T-cell (primary cell): ENCODE data around the gene JOSD2. TPM values are rescaled to one million over a fixed set of nuclear protein-coding genes. Genes with fewer than 3 reads are reported as not detected.

Experiments used
- ATAC-seq, 4 experiments: fragments of 200-7000 bp in 3 of 4; fragments of 150-1000 bp in 1 of 4; cut with Tn5 transposase; replicated peaks in 1 of 4; 1 replicate in 3 of 4; 2 replicates in 1 of 4; pipeline ENCODE4 v1.10.0; 2021; ENCODE audit warnings: moderate library complexity in 3 of 4, mild to moderate bottlenecking in 2 of 4, moderate number of reproducible peaks in 1 of 4
- CTCF ChIA-PET, 2 donors: fragments of 300-600 bp; sonication (Branson Sonifier 250); formaldehyde crosslinking; loops; one replicate each; lab custom pipeline; 2022; ENCODE audit warnings: antibody characterized with exemption in 2 of 2; lab: Charles Lee
- POLR2A ChIA-PET, 2 donors: fragments of 300-600 bp; sonication (Branson Sonifier 250); formaldehyde crosslinking; loops; one replicate each; lab custom pipeline; 2022; ENCODE audit warnings: antibody characterized with exemption in 2 of 2; lab: Charles Lee
- DNase-seq, 35 experiments: peaks; one replicate each; pipeline versions ENCODE4 v3.0.0 to v3.0.0-alpha.2; 2013 to 2023
- H3K27ac ChIP-seq: one replicate; pipeline ENCODE4 v1.5.1; 2013; ENCODE audit warnings: low read length
- H3K27me3 ChIP-seq, 2 experiments: replicated peaks in 1 of 2; 1 replicate in 1 of 2; 2 replicates in 1 of 2; pipeline versions ENCODE4 v1.6.1 to v1.7.0; 2013; ENCODE audit warnings: low read length in 1 of 2, mixed read lengths in 1 of 2; ENCODE audit not compliant: control insufficient read depth in 2 of 2, insufficient read depth in 2 of 2; ENCODE audit errors: extremely low read depth in 1 of 2
- H3K36me3 ChIP-seq, 2 donors: 1 replicate in 1 of 2; 2 replicates in 1 of 2; pipeline versions ENCODE4 v1.6.1 to v1.7.0; 2013; ENCODE audit warnings: low read length in 1 of 2; ENCODE audit not compliant: control insufficient read depth in 2 of 2, insufficient read depth in 1 of 2; ENCODE audit errors: extremely low read depth in 1 of 2
- H3K4me1 ChIP-seq, 2 experiments: 1 replicate in 1 of 2; 2 replicates in 1 of 2; pipeline versions ENCODE4 v1.6.1 to v1.7.0; 2013; ENCODE audit warnings: low read length in 2 of 2, mixed read lengths in 1 of 2; ENCODE audit not compliant: insufficient read depth in 2 of 2, control insufficient read depth in 1 of 2; ENCODE audit errors: extremely low read depth in 1 of 2
- H3K4me3 ChIP-seq, 2 donors: 1 replicate in 1 of 2; 2 replicates in 1 of 2; pipeline versions ENCODE4 v1.5.1 to v1.7.0; 2013; ENCODE audit warnings: mild to moderate bottlenecking in 2 of 2, low read length in 1 of 2, moderate library complexity in 1 of 2; ENCODE audit not compliant: control insufficient read depth in 1 of 2; ENCODE audit errors: extremely low read depth in 1 of 2
- H3K9me3 ChIP-seq: 2 replicates; pipeline ENCODE4 v1.7.0; 2013
- H3K27ac Mint-ChIP-seq, 2 donors: one replicate each; pipeline ENCODE4 v1.8.0; 2020 to 2021; ENCODE audit warnings: mild to moderate bottlenecking in 2 of 2, mixed read lengths in 2 of 2
- H3K27me3 Mint-ChIP-seq, 2 donors: one replicate each; pipeline ENCODE4 v1.8.0; 2021 to 2022; ENCODE audit warnings: mixed read lengths in 2 of 2
- H3K36me3 Mint-ChIP-seq: one replicate; pipeline ENCODE4 v1.8.0; 2021; ENCODE audit warnings: mixed read lengths
- H3K4me1 Mint-ChIP-seq, 3 donors: one replicate each; pipeline ENCODE4 v1.8.0; 2020 to 2022; ENCODE audit warnings: mixed read lengths in 3 of 3, mild to moderate bottlenecking in 1 of 3
- H3K4me3 Mint-ChIP-seq, 3 donors: one replicate each; pipeline ENCODE4 v1.8.0; 2020 to 2022; ENCODE audit warnings: mild to moderate bottlenecking in 3 of 3, mixed read lengths in 3 of 3, moderate library complexity in 3 of 3
- H3K9me3 Mint-ChIP-seq, 3 donors: one replicate each; pipeline ENCODE4 v1.8.0; 2020 to 2022; ENCODE audit warnings: mixed read lengths in 3 of 3
- WGBS: methylation state at CpG from one replicate; pipeline ENCODE4 v1.1.5; 2013; ENCODE audit warnings: missing lambda C conversion rate; ENCODE audit not compliant: insufficient coverage; 5-methylcytosine and 5-hydroxymethylcytosine counted together
- total RNA-seq, 35 experiments: library from RNA in 6 of 35; stranded (reverse) in 6 of 35; fragments of 120-200 nt in 1 of 35; gene quantifications; one replicate each; pipeline versions ENCODE4 v1.2.1 to v1.2.4 and lab custom pipeline; 2013 to 2026

The JOSD2 gene
- total RNA-seq, 5 donors from 2014 or later (not counting 1 experiment from before 2014, with no cell fraction given) = 15.4 to 45.7 (median 40.6) TPM

DNA sequence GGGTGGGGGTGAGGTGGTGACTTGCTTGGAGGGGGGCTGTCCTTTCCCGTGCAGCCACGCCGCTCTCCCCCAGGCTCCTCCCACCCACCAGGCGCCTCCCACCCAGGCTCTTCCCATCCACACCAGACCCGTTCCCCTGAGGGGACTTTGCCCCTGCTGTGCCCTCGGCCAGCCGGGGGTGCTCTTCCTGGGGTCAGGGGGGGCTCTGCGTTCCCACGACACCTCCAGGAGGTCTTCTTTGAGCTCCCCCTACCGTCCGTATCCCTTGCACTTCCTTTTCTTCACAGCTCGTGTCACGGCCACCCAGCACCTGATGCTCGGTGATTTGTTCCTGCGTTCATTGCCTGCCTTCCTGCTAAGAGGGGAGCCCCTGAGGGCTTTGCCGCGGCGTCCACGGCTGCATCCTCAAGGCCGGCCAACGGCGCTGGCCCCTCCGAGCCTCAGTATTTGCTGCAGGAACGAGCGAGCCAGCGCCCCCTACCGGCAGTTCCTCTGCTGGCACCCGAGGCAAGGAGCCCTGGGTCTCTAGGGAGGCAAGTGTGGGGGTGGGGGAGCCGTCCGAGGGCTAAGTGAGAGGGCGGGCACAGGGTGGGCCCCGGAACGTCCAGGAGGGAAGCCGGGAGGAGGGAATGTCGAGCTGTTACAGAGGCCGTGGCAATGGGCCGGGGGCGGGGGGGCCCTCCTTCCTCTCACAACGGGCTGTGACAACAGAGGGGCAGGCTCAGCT is 45.5 kb upstream of the JOSD2 start:
- Histone ChIP-seq H3K27me3 (peaks cover 3 to 87% of the 10 kb centered on the region in 2 experiments), H3K4me3 (peak overlapping the region; percentile 44 to 65), H3K36me3 (no peaks in the 10 kb centered on the region), H3K4me1 (peaks cover 3 to 13% of the 10 kb centered on the region in 2 experiments), H3K9me3 (no peaks in the 10 kb centered on the region), H3K27ac (no peak overlapping the region)
- no peak overlapping the region for H3K27ac Mint-ChIP-seq
- 1% methylated on average over 29 of the region's 39 CpGs for WGBS
- DNase-seq = peak; percentile 15 to 82 (median 64)
- no peaks in the 10 kb centered on the region for H3K9me3 Mint-ChIP-seq
- ATAC-seq = peak; percentile 62 to 86 (median 71)
- H3K27me3 Mint-ChIP-seq = peaks cover 51 to 83% of the 10 kb centered on the region in 2 donors
- H3K4me1 Mint-ChIP-seq = peaks cover 4 to 15% (median 15%) of the 10 kb centered on the region in 3 donors
- ChIA-PET CTCF (interaction anchor here (0.6 to 1.0 kb wide), 6 partner anchors 77 to 787 kb away, joined by 3 to 9 read pairs (median 3); partner anchors contain the start of gene KCNC3 (in 1 of the 2)), POLR2A (interaction anchor here in 1 of 2 donors (0.6 kb wide), 1 partner anchor 252 kb away, joined by 4 read pairs; no protein-coding TSS in a partner anchor)
- peak overlapping the region; percentile 81 to 84 (median 82) for H3K4me3 Mint-ChIP-seq
- no peaks in the 10 kb centered on the region for H3K36me3 Mint-ChIP-seq

DNA sequence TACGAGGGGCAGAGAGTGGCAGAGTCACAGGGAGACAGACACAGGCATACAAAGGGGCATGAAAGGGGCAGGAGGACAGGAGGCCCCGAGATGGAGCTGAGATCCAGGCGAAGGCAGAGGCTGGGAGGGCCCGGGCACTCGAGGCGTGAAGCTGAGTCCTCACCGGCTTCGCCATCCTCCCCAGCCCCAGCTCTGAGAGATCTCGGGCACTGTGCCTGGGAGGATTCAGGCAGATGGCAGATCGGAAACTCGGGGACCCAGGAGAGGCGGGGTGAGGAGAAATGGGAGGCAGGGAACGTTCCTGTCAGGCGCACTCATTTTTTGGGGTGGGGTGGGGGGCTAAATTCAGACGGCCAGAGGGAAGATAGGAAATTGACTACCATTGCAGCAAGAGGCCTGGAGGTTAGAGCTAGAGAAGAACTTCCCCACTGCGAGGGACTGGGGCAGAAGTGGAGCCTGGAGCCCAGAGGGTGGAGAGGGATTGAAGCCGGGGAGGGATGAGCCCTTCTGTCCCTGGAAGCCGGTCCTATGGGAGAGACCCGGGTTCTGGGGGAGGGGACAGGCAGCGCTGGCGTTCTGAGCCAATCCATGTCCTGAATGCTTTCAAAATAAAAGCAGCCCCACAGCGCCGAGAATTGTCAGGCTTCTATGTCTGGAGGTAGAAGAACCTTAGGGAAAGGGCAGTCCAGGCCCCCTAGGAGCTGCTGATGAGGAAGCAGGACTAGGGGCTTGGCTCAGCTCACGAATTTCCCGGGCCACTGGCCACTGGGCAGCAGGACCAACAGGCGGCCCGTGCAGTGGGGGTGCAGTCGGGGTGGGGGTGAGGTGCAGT is 44.7 kb upstream of the JOSD2 start:
- Mint-ChIP-seq H3K36me3 (no peaks in the 10 kb centered on the region), H3K9me3 (no peaks in the 10 kb centered on the region), H3K27me3 (peaks cover 52 to 77% of the 10 kb centered on the region in 2 donors), H3K4me3 (peak overlapping the region in 2 of 3 donors; percentile 28 to 84), H3K4me1 (peaks cover 4 to 15% (median 15%) of the 10 kb centered on the region in 3 donors), H3K27ac (no peak overlapping the region)
- ATAC-seq (no peak), DNase-seq (no peak)
- peak overlapping the region in 1 of 2 donors; percentile 44 for H3K4me3 ChIP-seq
- ChIA-PET POLR2A (no interaction called here), CTCF (interaction anchor here (0.6 to 1.0 kb wide), 4 partner anchors 127 to 788 kb away, joined by 3 to 9 read pairs (median 4); partner anchors contain the start of gene KCNC3 (in 1 of the 2))
- H3K4me1 ChIP-seq = peaks cover 3 to 13% of the 10 kb centered on the region in 2 experiments
- H3K36me3 ChIP-seq = no peaks in the 10 kb centered on the region
- H3K9me3 ChIP-seq = no peaks in the 10 kb centered on the region
- H3K27me3 ChIP-seq = peaks cover 3 to 90% of the 10 kb centered on the region in 2 experiments
- H3K27ac ChIP-seq = no peak overlapping the region
- WGBS = 35% methylated on average over 18 of the region's 28 CpGs

DNA sequence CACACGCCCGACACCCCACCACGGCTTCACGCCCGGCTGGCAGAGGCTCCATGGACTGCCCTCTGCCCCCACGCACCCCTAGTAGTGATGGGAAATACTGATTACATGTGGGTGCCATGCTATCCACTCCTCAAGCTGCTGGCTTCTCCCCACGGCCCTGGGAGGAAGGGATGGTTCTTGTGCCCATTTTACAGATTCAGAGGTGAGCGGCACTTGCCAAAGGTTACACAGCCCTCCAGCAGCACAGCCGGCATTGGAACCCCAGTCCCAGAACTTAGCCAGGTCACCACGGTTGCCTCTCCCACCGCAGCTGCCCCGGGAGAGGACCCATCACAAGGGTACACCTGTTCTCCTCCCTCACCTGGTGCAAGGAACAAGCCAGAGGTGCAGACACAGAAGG is 44.0 kb upstream of the JOSD2 start:
- Mint-ChIP-seq H3K9me3 (no peaks in the 10 kb centered on the region), H3K27ac (no peak overlapping the region), H3K4me3 (peak overlapping the region in 1 of 3 donors; percentile 84), H3K27me3 (peaks cover 58 to 77% of the 10 kb centered on the region in 2 donors), H3K36me3 (no peaks in the 10 kb centered on the region), H3K4me1 (peaks cover 4 to 15% (median 15%) of the 10 kb centered on the region in 3 donors)
- ChIA-PET POLR2A (no interaction called here), CTCF (no interaction called here)
- no peaks in the 10 kb centered on the region for H3K36me3 ChIP-seq
- no peak for ATAC-seq
- no peak for DNase-seq
- no peak overlapping the region for H3K27ac ChIP-seq
- H3K27me3 ChIP-seq = peaks cover 3 to 92% of the 10 kb centered on the region in 2 experiments
- no peaks in the 10 kb centered on the region for H3K9me3 ChIP-seq
- no peak overlapping the region for H3K4me3 ChIP-seq
- 67% methylated on average over 6 of the region's 12 CpGs for WGBS
- H3K4me1 ChIP-seq = peaks cover 3 to 13% of the 10 kb centered on the region in 2 experiments

DNA sequence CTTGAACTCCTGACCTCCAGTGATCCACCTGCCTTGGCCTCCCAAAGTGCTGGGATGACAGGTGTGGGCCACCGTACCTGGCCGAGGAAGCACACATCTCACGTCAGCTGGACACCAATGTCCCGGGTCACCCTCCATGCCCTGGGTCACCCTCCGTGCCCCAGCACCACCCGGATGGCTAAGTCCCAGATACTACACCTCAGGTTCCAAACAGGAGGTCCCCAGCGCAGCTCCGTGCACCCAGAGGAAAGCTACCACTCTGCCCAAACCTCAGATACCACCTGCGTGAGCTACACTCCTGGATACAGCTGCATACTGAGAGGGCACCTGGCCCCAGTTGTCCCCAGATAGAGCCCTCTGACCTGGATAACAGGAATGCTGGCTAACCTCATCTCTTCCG is 43.2 kb upstream of the JOSD2 start:
- POLR2A ChIA-PET = no interaction called here
- CTCF ChIA-PET = no interaction called here
- WGBS = 86% methylated on average over 9 of the region's 10 CpGs
- Mint-ChIP-seq H3K27ac (no peak overlapping the region), H3K27me3 (peaks cover 57 to 77% of the 10 kb centered on the region in 2 donors), H3K4me1 (peaks cover 4 to 15% (median 15%) of the 10 kb centered on the region in 3 donors), H3K4me3 (no peak overlapping the region), H3K9me3 (no peaks in the 10 kb centered on the region), H3K36me3 (no peaks in the 10 kb centered on the region)
- peaks cover 3 to 13% of the 10 kb centered on the region in 2 experiments for H3K4me1 ChIP-seq
- H3K36me3 ChIP-seq = no peaks in the 10 kb centered on the region
- DNase-seq (no peak), ATAC-seq (no peak)
- no peak overlapping the region for H3K4me3 ChIP-seq
- peaks cover 3 to 94% of the 10 kb centered on the region in 2 experiments for H3K27me3 ChIP-seq
- H3K9me3 ChIP-seq = no peaks in the 10 kb centered on the region
- H3K27ac ChIP-seq = no peak overlapping the region

DNA sequence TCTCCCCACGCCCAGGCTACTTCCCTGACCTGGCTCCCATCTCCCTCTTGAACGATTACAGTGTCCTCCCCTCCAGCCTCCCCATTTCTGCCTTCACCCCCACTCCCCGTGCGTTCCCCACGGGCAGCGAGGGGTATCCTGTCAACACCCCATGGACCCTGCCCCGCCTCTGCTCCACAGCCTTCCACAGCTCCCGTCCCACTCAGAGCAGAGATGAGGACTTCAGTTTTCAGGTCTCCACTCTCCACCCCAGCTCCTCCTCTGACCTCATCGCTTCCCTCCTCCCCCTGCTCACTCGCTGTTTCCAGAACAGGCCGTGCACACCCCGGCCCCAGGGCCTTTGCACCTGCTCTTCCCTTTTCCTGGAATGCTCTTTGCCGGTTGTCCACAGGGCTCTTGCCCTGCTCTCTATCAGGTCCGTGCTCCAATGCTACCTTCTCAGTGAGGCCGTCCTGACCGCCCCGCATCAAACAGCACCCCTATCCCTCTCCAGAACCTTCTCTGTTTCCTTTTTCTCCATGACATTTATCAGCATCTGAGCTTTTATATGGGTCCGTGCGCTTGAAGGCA is 42.2 kb upstream of the JOSD2 start:
- H3K27me3 Mint-ChIP-seq = peaks cover 52 to 71% of the 10 kb centered on the region in 2 donors

DNA sequence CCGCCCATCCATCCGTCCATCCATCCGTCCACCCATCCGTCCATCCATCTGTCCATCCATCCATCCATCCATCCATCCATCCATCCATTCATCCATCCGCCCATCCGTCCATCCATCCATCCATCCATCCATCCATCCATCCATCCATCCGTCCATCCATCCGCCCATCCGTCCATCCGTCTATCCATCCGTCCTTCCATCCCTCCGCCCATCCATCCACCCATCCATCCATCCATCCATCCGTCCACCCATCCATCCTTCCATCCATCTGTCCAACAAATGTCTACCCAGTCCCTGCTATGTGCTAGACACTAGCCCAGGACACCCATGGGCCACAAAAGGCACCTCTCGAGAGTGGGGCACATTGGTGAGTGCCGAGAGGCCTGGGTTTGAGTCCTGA is 41.5 kb upstream of the JOSD2 start:
- peaks cover 4 to 15% (median 15%) of the 10 kb centered on the region in 3 donors for H3K4me1 Mint-ChIP-seq
- no peak overlapping the region for H3K4me3 Mint-ChIP-seq
- no peak overlapping the region for H3K27ac Mint-ChIP-seq
- H3K27me3 Mint-ChIP-seq = peaks cover 52 to 67% of the 10 kb centered on the region in 2 donors
- DNase-seq = no peak
- Histone ChIP-seq H3K27me3 (peaks cover 3 to 87% of the 10 kb centered on the region in 2 experiments), H3K4me3 (no peak overlapping the region), H3K27ac (no peak overlapping the region), H3K9me3 (no peaks in the 10 kb centered on the region), H3K36me3 (no peaks in the 10 kb centered on the region), H3K4me1 (peaks cover 3 to 13% of the 10 kb centered on the region in 2 experiments)
- 77% methylated on average over 13 of the region's 15 CpGs for WGBS
- ChIA-PET POLR2A (no interaction called here), CTCF (no interaction called here)
- H3K9me3 Mint-ChIP-seq = no peaks in the 10 kb centered on the region
- no peaks in the 10 kb centered on the region for H3K36me3 Mint-ChIP-seq
- no peak for ATAC-seq

More for the DNA sequence above, 42.2 kb upstream of the JOSD2 start:
- POLR2A ChIA-PET = no interaction called here
- Histone ChIP-seq H3K36me3 (no peaks in the 10 kb centered on the region), H3K9me3 (no peaks in the 10 kb centered on the region), H3K27me3 (peaks cover 3 to 90% of the 10 kb centered on the region in 2 experiments), H3K27ac (no peak overlapping the region), H3K4me1 (peaks cover 3 to 13% of the 10 kb centered on the region in 2 experiments), H3K4me3 (no peak overlapping the region)
- peaks cover 4 to 15% (median 15%) of the 10 kb centered on the region in 3 donors for H3K4me1 Mint-ChIP-seq
- no peak for DNase-seq
- no peaks in the 10 kb centered on the region for H3K36me3 Mint-ChIP-seq
- no peak overlapping the region for H3K4me3 Mint-ChIP-seq
- no peak for ATAC-seq
- no peaks in the 10 kb centered on the region for H3K9me3 Mint-ChIP-seq
- H3K27ac Mint-ChIP-seq = no peak overlapping the region
- CTCF ChIA-PET = no interaction called here
- 82% methylated on average over 19 of the region's 19 CpGs for WGBS
